Activated CD4-positive, alpha-beta T cell treated with anti-CD3 and anti-CD28 coated beads, Interleukin-2, amount 50 U/mL, for 4 hours (primary cell): ENCODE measurements around the gene ZBTB49.

Source experiments
- DNase-seq, 2 experiments: peaks; one replicate each; pipeline ENCODE4 v3.0.0-alpha.2; 2020

Gene ZBTB49

DNA sequence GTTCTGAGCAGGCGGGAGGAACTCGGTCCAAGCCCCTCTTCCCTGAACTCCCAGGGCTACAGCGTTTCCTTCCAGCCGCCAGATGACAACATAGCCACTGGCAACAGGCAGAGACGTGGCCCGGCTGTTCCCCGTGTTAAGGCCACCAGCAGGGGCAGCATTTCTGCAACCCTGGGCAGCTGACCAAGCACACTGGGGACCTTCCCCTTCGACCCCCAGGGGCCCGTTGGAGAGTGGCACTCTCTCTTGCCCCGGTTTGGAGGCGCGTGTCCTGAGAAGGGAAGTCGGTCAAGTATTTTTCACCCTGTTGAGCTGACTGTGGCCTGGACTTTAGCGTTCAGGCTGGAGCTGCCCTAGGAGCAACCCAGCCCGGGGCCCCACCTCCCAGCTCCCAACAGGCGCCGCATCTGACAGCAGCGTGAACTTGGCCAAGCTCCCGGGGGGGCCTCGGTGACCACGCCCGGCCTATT lies 37.6 kb downstream of the ZBTB49 start:
- DNase-seq, result no peak

- DNase-seq, result no peak
Measured at GRCh38 chr4:4328206-4328605, 38.2 kb downstream of the ZBTB49 start.

GRCh38 chr4:4328840-4329239 lies 38.8 kb downstream of the ZBTB49 start:
- no peak for DNase-seq

- no peak for DNase-seq
Measured at GRCh38 chr4:4329496-4329895, 39.4 kb downstream of the ZBTB49 start.

DNA sequence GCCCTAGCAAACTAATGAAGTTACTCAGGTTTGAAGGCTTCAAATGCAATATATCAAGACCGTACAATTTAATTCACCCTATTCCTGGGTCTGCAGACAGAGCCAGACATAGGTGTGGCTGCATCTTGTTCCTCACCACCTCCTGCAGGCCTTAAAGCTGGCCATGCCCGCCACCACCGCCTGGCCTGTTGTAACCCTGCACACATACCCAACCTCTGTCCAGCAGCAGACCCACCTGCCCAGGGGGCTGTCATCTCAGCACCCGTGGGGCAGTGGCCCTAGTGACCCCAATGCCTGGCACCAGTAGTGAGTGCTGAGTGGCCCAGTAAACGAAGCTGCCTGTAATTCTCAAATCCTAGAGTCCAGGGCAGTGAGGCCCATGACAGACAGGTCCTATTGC lies 40.7 kb downstream of the ZBTB49 start:
- DNase-seq, result no peak

DNA sequence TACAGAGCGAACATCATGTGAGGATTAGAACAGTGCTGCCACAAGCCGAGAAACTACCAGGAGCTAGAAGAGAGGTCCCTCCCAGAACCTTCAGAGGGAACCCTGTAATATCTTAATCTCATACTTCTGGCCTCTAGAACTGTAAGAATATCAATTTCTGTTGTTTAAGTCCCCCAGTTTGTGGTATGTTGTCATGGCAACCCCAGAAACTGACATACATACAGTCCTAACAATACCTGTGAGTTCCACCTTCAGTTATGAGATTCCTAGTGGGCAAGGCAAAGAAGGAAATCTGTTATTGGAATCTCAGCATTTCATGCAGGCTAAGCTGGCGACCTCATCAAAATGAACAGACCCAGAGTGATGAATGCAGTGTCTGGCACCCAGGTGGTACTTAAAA lies 42.5 kb downstream of the ZBTB49 start:
- no peak for DNase-seq

DNA sequence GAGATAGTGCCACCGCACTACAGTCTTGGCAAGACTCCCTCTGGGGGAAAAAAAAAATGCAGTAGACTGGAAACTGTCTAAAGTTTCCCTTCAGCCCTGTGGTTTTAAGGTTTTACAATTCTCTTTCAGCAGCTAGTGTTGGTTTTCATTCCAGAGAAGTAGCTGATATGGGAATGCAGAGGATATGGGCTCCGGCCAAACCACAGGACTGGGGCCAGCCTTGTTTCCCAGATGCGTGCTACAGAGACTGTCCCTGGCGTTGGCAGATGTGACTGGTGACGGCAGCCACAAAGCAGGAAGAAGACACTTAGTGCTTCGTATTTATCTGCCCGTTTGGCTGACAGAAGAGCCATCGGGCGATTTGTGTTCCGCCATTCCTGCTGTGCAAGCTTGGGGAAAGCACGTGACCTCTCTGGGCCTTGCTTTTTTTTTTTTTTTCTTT lies 43.2 kb downstream of the ZBTB49 start:
- DNase-seq, result no peak

DNA sequence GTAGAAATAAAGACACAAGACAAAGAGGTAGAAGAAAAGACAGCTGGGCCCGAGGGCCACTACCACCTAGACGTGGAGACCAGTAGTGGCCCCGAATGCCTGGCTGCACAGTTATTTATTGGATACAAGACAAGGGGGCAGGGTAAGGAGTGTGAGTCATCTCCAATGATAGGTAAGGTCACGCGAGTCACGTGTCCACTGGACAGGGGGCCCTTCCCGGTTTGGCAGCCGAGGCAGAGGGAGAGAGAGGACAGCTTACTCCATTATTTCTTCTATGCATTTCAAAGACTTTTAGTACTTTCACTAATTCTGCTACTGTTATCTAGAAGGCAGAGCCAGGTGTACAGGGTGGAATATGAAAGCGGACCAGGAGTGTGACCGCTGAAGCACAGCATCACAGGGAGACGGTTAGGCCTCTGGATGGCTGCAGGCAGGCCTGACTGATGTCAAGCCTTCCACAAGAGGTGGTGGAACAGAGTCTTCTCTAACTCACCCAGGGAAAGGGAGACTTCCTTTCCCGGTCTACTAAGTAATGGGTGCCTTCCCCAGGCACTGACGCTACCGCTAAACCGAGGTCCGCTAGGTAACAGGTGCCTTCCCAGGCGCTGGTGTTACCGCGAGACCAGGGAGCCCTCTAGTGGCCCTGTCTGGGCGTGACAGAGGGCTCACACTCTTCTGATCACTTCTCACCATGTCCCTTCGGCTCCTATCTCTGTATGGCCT lies 44.9 kb downstream of the ZBTB49 start:
- DNase-seq, result peak; percentile 67 to 69

- no peak for DNase-seq
Measured at GRCh38 chr4:4338210-4339001, 48.4 kb downstream of the ZBTB49 start.

GRCh38 chr4:4339504-4340085 lies 49.5 kb downstream of the ZBTB49 start:
- DNase-seq, result no peak

GRCh38 chr4:4341861-4342650 lies 52.0 kb downstream of the ZBTB49 start:
- DNase-seq, result no peak

GRCh38 chr4:4343038-4343437 lies 53.0 kb downstream of the ZBTB49 start:
- DNase-seq, result no peak

DNA sequence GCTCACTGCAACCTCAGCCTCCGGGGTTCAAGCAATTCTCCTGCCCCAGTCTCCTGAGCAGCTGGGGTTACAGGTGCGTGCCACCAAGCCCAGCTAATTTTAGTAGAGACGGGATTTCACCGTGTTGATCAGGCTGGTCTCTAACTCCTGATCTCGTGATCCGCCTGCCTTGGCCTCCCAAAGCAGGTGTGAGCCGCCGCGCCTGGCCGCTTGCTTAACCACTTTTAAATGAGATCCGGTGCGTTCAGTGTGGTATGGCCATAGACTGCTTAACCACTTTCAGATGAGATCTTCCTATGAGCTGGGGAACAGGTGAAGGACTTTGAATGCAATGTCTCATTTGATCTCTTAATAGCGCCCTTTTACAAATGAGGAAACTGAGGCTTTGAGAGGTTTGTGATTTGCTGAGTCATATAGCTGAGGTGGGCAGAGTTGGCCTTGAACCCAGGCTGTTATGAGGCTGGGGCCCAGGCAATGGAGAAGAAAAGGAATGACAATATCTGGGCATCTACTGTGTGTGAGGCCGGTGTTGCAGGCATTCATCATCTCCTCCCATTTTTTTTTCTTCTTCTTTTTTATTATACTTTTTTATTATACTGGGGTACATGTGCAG lies 55.0 kb downstream of the ZBTB49 start:
- no peak for DNase-seq

GRCh38 chr4:4347585-4347984 lies 57.5 kb downstream of the ZBTB49 start:
- no peak for DNase-seq

GRCh38 chr4:4348585-4348984 lies 58.5 kb downstream of the ZBTB49 start:
- DNase-seq, result peak in 1 of 2 experiments; percentile 1

- DNase-seq, result no peak
Measured at GRCh38 chr4:4349867-4350266, 59.8 kb downstream of the ZBTB49 start.

DNA sequence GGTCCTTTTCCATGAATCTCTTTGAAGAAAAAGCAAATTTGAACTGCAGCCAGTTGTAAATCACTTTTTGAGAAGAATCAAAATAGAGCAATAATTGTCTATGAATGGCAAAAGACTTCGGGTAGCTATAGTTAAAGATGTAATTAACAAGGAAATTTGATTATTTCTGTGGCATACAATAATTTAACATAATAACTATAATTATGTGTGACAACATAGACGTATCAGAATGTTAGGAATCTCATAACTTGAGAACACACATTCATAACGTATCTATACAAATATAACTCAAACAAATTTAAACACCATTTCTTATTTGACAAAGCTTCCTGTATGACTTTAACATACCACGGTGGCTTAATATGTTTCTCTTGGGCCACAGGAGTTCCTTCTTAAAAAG lies 60.9 kb downstream of the ZBTB49 start:
- DNase-seq, result no peak

DNA sequence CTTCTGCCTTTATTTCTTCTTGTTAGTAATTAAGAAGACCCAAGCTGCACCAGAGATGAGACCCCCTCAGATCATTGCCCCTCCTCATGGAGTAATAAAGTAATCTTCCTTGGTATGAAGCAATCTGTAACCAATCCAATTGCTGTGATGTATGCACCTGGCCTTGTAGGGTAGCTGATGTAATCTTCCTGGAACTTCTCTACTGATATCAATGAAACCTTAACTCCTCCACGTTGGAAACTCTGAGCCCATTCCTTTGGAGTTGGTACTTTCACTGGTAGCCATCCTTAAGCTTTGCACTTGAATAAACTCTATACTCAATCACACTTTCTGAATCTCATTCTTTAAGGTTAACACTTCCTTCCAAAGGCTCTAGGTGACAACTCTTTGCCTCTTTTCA lies 65.3 kb downstream of the ZBTB49 start:
- DNase-seq, result no peak

DNA sequence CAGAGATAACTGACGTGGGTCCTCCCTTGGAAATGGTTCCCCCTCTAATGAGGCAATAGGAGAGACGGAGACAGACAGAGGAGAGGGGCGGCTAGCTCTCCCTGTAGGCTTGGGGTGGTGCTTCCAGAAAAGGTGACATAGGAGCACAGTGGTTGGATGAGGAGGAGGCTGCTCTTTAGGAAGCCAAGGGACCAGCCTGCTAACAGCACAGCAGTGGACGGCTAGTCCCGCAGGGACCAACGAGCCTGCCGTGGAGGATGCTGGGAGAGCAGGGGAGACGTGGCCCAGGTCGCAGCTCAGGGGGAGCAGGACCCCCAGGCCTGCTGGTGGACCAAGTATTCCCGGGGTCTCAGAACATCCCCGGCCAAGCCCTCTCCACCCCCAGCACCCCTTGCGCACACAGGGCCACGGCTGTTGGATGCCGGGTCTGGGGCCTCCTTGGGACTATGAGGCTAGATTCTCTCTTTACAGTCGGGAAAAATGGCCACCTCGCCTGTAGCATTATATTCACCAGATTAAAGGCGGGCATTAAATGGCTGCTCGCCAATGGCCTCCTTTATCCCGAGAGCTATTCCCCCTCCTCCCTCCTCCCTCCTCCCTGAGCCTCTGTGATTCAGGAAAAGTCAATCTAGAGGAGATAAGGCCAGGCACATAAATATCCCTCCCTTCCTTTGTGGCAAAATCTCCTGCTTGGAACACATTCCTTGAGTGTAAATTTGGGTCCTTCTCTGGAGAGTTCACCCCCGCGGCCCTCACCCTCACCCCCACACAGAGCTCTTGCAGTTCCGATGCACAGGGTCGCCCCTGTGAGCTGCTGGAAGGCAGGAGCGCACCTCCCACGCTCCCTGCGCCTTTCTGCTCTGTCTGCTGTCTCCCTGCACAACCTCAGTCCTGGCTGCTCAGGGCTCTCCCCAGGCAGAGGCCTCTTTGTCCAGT lies 66.3 kb downstream of the ZBTB49 start:
- no peak for DNase-seq

GRCh38 chr4:4358093-4358854 lies 68.2 kb downstream of the ZBTB49 start:
- DNase-seq, result no peak

DNA sequence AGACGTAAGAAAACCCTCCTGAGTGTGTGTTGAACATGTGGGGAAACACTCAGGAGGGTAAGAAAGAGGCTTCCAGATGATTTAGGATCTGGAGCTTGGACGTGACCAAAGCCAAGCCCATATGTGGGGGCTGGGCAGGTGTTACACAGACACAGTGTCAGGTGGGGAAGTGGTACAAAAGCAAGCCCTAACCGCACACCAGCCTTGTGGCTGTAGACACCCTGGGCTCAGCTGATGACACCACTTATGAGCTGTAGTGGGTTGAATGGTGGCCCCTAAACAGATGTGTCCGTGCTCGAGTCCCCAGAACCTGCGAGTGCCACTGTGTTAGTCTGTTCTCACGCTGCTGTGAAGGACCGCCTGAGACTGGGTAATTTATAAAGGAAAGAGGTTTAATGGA lies 71.8 kb downstream of the ZBTB49 start:
- no peak for DNase-seq
